Measurements from ENCODE around the gene KCNC4.
A peak's percentile ranks its signal among the peaks of the same experiment; 100 is the strongest.

The KCNC4 gene

DNA sequence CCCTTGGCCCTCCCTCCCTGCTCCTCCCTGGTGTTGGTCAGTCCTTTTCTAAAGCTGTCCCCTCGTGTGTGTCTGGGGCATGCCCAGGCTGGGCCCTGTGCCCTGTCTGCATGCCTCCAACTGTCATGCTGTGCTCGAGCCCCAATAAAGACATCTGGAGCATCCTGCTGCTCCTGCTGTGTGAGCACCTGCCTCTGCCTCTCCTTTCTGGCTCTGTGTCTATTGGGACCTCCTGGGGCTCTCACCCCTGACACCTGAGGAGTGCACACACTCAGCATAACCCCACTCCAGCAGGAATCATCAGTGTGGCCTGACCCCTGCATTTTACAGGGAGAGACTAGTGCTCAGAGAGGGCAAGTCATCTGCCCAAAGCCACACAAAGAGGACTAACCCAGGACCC is 23.7 kb downstream of the KCNC4 start:
- peak; percentile 54 for DNase-seq

DNA sequence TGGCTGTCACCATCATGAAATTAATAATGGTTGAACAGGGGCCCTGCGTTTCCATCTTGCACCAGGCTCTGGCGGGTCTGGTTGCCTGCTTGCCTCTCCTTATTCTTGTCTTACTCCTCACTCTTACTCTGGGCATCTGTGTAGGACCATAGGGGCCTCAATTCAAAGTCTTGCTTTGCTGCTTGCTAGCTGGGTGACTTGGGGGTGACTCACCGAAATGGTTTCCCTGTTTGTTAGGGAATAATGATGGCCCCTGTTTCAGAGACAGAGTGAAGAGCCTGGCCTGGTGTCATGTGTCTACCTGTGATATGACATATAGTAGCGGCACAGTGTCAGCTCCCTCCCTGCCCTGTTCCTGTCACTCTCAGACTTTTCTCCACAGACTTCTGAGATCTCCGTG is 24.6 kb downstream of the KCNC4 start:
- DNase-seq, result no peak

DNA sequence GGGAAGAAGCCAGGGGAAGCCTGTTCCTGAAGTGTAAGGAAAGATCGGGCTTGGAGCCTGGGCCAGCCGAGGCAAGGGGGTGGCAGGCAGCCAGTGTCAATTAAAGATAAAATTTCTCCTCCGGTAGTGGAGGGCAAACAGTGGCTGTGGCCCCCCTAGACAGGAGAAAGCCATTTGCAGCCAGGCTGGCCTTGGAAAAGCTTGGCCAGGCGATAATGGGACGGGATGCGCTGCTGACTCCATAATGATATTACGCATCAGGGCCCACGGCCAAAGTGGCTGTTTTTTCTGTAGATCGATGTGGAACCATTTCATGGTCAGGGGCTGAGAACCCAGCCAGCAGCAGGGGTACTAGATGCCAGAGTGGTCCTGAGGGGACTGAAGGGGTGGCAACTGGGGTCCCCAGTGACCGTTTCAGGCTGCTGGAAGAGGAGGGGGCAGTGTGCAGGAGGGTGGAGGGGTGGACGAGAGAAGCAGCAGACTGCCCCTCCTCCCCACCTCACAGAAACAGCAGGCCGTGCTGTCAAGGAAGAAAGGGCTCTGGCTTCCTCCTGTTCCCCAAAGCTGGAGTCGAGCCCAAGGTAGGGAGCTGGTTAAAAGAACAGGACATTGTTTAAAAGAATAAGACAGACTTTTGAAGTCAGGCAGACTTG is 25.2 kb downstream of the KCNC4 start:
- no peak for DNase-seq

DNA sequence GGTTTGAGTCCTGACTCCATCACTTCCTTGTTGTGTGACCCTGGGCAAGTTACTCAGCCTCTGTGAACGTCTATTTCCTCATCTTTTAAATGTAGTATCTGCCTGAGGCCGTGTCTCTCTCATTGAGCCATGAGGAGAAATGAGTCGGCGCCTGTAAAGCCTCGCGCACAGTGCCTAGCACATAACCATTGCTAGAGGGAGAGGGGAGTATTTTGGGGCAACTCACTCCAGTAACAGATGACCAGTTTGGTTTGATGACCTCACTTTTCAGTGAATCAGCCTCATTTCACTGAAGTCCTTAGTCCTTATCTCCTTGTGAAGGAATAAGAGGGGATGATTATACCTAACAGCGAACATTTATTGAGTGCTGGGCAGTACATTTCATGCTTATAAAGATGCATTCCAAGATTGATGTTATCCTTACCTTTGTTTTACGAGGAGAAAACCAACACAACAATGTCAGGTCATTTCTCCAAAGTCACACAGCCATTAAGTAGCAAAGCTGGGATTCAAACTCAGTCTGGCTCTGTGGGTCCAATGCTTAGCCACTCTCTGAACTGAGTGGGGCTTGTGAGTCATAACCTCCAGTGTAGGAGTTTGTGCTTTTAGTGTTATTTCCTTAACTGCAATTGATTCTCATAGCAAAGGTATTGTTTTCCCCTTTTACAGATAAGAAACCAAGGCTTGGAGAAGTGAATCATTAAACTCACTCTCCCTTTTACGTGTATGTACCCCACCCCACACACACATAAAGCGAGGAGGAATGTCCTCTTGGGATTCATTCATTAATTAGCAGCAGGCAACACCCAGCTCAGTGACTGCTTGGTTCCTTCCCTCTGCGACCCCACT is 25.9 kb downstream of the KCNC4 start:
- no peak for DNase-seq

DNA sequence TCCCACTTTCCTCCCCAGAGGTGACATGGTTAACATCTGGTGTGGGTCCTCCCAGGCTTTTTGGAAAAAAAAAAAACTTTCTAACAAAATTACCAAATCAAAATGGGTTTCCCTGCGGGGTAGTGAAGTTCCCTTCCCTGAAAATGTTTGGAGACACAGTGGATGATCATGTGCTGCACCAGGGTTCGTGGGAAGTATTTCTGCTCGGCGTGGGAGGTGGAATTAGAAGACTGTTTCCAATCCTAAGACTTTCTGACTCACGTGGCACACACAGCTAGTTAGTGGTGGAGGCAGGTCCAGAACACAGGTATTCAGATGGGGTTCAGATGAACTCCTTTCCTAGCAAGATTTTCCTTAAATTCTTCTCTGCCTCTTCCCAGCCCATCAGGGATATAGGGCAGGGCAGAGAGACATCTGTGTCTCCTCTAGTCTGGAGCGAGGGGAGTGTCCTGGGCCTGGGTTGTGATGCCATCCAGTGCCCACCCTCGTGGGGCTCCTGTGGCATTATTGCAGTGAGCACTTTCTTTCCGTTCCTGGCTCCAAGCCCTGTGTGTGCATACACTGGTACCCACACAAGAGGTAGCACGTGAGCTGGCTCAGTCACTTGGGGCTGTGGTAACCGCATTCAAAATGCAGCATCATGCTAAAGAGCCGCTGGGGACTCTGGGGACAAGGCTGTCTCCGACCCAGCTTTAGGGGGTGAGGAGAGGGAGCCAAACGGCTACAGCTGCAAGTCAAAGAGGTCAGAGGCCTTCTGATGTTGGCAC is 27.5 kb downstream of the KCNC4 start:
- DNase-seq, result no peak

DNA sequence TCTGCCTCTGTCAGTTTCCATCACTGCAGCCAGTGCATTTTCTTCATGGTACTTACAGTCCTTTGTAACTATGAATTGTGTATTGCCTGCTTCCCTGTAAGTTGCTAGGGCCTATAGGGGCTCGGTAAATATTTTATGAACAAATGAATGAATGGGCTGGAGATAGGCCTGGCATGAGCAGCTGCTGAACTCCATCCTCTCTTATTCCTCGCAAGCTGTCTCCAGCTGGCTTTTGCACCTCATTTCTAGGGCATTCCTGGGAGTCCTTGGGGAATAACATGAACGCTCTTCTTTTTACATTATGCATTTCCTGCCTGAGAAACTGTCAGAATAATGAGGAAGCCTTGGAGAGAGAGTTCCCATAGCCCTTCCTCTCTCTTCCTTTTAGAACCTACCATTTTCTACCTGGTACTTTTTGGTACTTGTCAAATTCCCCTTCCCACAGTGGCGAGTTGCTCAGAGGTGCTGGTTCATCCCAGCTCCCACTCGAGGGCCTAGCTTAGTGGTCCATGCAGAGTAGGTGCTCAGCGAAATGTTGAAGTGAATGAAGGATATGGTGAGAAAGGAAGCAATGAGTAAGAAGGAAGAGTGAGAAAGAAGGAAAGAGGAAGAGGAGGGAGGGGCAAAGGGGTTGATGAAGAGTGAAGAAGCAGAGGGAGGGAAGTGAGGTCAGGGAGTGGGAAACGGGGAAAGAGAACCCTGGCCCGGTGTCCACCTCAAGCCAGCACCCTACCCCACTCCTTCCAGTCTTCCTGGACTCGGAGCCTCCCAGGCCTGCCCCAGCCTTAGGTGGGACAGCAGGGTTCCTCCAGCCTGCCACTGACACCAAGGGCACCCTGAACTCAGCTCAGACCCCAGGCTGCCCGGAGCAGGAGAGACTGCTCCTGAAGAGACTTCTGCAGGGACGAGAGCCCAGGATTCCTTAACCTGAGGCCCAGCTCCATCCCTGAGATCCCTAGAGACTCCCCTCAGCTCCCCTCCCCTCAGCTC is 29.6 kb downstream of the KCNC4 start:
- DNase-seq, result no peak

DNA sequence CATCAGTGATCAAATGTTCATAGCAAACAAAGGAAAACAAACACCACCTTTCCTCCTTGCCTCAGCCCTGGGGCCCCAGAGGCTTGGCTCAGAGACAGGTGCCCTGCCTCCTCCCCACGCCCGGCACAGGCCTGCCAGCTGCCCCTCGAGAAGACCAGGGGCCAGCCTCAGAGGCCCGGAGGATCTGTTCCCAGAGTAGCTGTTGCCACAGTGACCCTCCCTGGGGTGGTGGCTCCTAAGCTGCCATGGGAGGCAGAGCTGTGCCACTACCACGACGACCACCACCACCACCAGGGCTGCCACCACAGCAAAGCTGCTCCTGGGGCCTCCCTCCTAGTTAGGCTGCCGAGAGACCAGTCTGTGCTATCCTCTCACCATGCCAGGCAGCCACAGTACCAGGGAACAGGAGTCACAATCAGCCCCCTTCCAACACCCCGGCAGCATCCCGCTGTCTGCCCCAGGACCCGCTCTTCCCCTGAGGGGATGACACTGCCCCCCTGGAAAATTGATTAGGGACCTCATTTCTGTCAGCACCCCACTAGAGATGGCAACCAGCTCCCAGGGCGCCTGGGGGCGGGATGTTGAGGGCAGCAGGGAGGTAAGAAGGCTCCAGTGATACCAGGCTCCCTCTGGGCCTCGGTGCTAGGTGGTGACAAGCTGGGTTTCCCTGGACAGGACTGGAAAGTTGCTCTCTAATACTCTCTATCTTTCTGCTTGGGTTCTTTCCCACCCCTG is 30.5 kb downstream of the KCNC4 start:
- no peak for DNase-seq

DNA sequence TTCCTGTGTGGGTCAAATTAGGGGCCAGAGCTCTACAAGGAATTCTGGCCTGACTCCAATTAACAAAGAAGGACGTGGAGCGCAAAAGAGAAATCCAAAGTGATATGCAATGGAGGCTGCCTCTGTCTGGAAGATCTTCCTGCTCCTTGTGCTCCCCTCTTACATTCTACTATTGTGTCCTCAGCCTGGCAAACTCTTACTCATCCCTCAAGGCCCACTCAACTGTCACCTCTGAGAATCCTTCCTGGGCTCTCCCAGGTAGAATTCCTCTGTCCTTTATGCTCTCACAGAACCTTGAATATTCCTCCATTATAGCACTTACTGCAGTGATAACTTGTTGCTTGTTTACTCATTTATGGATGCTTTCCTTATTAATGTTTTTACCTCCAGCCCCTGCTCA is 31.4 kb downstream of the KCNC4 start:
- DNase-seq, result no peak

DNA sequence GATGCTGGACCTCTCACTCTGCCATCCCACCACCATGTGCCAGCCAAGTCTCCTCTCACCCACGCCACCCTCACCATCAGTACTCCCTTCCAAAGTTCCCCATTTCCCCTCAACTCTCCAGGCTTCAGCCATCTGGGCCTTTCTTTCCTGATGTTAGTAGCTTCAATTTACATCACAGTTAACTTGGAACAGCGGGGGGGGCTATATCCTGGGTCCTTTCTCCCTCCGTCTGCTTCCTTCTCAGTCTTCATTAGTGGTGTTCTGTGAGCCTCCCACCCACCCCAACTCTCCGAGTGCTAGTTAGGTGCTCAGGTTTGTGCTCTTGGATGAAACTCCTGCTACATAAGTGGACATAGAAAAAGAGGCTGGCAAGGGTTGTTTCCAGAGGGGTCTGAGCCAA is 31.9 kb downstream of the KCNC4 start:
- no peak for DNase-seq

DNA sequence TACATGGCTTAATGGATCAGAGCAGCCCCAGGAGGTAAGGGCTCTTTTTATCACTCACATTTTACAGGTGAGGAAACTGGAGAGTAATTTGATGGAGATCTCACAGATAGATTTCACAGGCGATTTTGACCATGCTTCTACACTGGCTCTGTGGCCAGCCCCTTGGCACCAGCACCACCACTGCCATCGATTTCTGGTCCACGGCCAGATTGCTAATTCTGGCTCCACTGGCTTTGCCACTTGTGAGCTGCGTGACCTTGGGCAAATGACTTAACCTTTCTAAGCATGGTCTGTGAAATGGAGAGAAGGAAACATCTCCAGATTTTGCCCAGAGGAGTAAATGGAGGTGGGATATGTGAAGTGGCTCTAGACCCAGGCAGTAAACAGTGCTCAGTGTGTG is 32.6 kb downstream of the KCNC4 start:
- DNase-seq, result no peak

DNA sequence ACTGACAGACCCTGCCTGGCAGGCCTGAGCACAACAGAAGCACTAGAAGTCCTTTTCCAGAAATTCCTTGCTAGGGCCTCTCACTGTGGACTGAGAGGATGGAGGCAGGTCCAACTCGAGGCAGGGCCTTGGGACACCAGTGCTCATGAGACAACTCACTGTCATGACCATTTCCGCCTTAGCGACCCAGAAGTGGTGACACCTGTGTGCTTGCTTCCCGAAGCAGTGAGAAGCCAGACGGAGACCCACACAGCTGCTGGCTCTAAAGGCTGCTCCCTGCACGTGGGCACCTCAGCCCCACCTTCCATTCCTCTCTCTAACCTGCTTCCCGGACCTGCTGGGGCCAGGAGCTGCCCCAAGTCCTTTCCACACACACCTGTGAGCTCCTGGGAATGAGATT is 33.0 kb downstream of the KCNC4 start:
- DNase-seq, result no peak

DNA sequence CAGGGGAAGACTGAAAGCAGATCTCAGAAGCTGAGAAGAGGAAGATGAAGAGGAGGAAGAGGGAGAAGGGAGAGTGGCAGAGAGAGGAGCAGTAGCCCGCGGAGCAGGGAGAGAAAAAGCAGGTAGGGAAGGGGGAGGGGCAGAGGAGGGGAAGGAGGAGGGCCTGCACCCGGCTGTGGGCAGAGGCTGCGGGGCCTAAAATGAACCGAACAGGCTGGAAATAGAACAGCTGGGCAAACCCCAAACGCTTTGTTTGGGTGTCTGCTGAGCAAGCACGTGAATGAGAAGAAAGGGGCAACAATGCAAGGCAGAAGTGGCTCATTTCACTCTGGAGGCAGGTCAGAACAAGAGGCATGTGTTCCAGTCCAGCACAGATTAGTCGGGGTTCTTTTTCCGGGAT is 33.5 kb downstream of the KCNC4 start:
- no peak for DNase-seq

DNA sequence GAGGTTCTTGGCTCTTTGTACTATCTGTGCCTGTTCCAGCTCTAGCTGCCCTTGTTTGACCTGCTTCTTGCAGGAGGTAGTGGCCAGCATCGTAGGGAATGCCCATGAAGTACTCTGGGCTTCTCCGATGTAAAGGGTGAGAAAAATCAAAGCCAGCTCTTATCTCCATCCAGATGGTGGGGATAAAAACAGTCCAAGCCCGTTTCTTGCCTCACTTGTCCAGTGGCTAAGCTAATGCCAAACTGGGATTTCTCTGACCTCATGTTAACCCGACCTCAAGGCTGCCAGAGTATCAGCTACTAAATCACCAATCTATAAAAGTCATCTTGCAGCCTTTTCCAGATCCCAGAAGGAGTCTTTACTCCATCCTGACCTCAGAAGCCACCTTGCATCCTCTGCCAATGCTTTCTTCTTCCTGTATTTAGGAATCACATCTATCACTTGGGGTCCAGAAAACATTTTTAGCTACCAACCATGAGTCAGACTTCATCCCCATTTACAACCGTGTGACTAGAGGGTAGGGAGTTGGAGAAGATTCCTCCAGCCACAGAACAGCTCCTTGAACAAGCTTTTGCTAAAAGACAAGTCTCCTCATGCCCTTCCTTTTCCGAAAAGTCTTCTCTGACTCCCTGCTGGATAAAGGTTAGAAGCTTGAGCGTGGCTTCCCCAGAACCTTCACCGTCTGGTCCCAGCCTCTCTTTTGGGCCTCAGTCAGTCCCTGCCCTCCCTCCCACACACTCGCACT is 35.9 kb downstream of the KCNC4 start:
- no peak for DNase-seq

DNA sequence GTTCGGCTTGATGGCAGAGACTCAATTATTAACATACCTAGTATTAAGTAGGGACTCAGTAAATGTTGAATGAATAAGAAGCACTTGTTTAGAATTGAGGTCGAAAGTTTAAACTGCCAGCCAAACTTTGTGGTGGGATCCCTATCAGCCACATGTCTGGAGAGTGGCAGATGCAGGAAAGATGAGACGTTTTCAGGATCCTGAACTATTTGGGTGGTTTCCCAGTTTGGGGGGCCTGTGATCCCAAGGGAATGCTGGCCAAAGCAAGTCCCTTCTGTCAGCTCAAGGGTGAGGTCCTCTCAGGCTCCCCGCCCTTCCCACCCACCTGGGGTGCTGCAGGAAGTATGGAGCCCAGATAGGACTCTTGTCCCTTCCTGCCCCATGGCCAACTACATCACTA is 38.6 kb downstream of the KCNC4 start:
- DNase-seq, result no peak

DNA sequence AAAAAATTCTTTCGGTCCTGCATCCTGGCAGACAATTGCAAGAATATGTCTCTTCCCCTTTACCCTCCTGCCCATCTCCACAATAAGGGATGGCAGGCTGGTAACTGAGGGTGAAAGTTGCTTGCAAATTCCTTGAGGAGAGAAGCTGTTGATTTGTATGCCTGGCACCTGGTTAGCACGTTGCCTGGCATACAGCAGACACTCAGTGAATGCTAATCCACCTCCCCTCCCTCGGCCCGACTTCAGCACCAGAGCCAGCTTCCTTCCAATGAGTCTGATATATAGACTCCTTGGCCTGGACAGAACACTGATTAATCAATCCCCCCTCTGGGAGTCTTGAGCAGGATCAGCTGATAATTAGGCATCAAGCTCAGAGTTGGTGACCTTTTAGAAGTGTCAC is 39.1 kb downstream of the KCNC4 start:
- DNase-seq, result no peak

DNA sequence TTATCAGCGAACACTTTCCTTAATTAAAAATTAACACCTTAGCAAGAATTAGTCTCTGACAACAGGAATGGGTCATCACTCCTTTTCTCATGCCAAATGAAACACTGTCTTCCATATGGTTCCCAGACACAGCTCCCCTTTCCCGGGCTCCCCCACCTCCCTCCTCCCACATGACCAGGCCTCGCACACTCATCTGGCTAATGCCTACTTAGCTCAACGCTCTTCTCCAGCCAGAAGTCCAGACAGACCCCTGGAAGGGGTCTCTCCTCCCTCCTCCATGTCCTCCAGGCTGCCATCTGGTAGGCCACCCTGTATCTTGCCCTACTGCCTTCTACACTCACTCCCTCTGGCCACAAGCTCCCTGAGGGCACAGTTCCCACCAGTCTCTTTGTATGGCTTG is 39.9 kb downstream of the KCNC4 start:
- DNase-seq, result peak; percentile 32

DNA sequence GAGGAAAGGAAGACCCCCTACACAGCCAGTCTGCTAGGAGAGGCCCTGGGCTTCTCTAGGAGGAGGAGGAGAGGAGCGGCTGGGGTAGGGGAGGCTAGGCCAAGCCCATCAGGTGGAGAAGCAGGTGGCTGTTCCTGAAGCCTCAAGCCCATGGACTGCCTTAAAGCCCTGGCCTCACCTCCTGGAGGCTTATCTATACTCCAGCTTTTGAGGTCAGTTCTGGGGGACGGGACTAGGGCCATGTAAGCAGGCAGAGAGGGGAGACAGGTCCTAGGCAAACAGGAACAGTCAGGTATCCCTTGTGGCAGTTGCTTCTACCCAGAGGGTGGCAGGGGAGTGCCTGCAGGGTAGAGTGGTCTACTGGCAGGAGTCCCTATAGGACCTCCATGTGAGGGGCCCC is 40.6 kb downstream of the KCNC4 start:
- DNase-seq, result no peak

DNA sequence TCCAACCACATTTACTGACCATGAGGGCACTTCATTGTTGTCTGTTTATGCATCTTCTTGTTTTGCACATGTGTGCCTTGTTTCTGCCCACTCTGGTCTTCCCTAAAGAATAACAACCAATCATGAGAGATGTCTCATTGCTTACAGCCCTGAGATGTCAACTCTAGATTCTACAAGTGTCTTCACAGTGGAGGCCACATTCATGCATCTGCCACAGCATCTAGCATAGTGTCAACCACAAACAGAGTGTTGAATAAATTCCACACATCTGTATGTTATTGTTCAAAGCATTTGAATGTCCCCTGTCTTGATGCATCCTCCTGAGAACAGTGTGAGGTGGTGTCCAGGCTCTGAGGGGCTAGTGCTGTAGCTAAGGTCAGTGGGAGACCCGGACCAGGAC is 43.1 kb downstream of the KCNC4 start:
- DNase-seq, result no peak

DNA sequence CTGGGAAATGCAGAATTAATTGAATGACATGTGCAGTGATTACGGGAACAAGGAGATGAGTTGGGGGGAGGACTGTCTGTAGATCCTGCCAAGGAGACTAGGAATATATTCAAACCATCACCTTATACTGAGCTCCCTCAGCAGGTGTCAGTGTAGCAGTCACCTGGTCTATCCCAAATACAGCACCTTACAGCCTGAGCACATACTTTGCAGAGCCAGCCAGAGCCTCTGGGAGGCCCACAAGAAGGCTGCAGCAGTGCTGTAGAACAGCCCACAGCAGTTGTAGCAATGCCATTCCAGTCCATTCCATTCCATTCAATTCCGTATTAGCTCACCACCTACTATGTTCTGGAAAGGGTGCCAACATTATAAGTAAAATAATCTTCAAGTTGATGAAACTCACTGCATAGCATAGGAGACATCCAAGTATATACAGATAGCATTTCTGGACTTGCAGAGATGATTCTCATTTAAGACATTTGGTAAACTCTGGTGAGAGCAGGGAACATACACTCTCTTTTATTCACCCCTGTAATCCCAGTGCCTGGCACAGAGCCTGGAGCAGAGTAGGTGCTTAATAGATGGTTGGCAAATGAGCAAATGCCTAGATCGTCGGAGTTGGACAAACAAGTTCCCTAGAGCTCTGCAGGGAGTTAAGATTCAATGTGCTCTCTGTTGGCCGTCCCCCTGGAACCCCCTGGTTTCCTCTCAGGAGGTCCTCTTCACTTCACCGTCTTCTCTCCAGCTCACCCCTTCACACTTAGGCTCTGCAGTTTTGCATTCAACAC is 44.7 kb downstream of the KCNC4 start:
- no peak for DNase-seq

DNA sequence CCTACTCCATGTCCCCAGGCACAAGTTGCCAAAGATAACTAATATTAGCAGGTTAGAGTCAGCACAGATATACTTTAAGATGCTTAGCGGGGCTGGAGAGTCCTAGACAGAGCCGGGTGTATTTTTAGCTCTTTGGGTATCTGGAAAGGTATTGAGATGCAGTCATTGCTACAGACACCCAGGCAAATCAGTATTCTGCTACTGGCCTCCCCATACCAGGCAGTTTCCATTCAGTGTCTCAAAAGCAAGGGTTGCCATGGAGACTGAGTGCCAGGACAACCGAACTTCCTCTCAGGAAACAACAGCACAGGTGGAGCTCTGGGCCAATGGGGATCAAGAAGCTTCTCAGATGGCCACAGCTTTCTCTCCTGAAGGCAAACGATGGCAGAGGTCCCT is 45.3 kb downstream of the KCNC4 start:
- DNase-seq, result no peak

Data from NCI-H524 treated with DMSO at 0.1 percent for 48 hours (cell line).